ENCODE data around the gene SLX4IP.

Gene SLX4IP

GRCh38 chr20:10554285-10554684, 119.2 kb downstream of the SLX4IP start:
- no peak for DNase-seq

- no peak for DNase-seq
Observed at GRCh38 chr20:10555393-10555792, 120.3 kb downstream of the SLX4IP start.

GRCh38 chr20:10555865-10556308, 120.8 kb downstream of the SLX4IP start:
- no peak for DNase-seq

GRCh38 chr20:10556519-10557083, 121.5 kb downstream of the SLX4IP start:
- no peak for DNase-seq

GRCh38 chr20:10557685-10558084, 122.6 kb downstream of the SLX4IP start:
- peak; percentile 83 for DNase-seq

- no peak for DNase-seq
Observed at GRCh38 chr20:10558635-10559187, 123.6 kb downstream of the SLX4IP start.

- no peak for DNase-seq
Observed at GRCh38 chr20:10559266-10559665, 124.2 kb downstream of the SLX4IP start.

- DNase-seq, result no peak
Observed at GRCh38 chr20:10560686-10561085, 125.6 kb downstream of the SLX4IP start.

- no peak for DNase-seq
Observed at GRCh38 chr20:10561302-10561701, 126.2 kb downstream of the SLX4IP start.

- no peak for DNase-seq
Observed at GRCh38 chr20:10562899-10563298, 127.8 kb downstream of the SLX4IP start.

GRCh38 chr20:10563935-10564492, 128.9 kb downstream of the SLX4IP start:
- DNase-seq, result no peak

GRCh38 chr20:10565191-10565921, 130.3 kb downstream of the SLX4IP start:
- no peak for DNase-seq

GRCh38 chr20:10565922-10566897, 131.1 kb downstream of the SLX4IP start:
- DNase-seq, result no peak

GRCh38 chr20:10568032-10568431, 132.9 kb downstream of the SLX4IP start:
- no peak for DNase-seq

- DNase-seq, result no peak
Observed at GRCh38 chr20:10571313-10571815, 136.3 kb downstream of the SLX4IP start.

- no peak for DNase-seq
Observed at GRCh38 chr20:10572853-10573252, 137.7 kb downstream of the SLX4IP start.

- no peak for DNase-seq
Observed at GRCh38 chr20:10573273-10573950, 138.3 kb downstream of the SLX4IP start.

- DNase-seq, result no peak
Observed at GRCh38 chr20:10573951-10574339, 138.8 kb downstream of the SLX4IP start.

GRCh38 chr20:10576411-10577090, 141.4 kb downstream of the SLX4IP start:
- DNase-seq, result no peak

GRCh38 chr20:10577648-10578047, 142.5 kb downstream of the SLX4IP start:
- no peak for DNase-seq

- no peak for DNase-seq
Observed at GRCh38 chr20:10578607-10579006, 143.5 kb downstream of the SLX4IP start.
